HPDE6-E6E7 (cell line): ENCODE results near the gene PHACTR2.

ENCODE experiments used
- DNase-seq: peaks from one replicate; pipeline ENCODE4 v3.0.0; 2011; ENCODE audit warnings: missing footprints; ENCODE audit errors: extremely low spot score

The PHACTR2 gene

GRCh38 chr6:143741480-143741879, 63.7 kb downstream of the PHACTR2 start:
- DNase-seq, result no peak

GRCh38 chr6:143742070-143742954, 64.5 kb downstream of the PHACTR2 start:
- DNase-seq, result no peak

- DNase-seq, result no peak
Measured at GRCh38 chr6:143742955-143743255, 65.1 kb downstream of the PHACTR2 start.

GRCh38 chr6:143743301-143744166, 65.8 kb downstream of the PHACTR2 start:
- no peak for DNase-seq

GRCh38 chr6:143744551-143745165, 66.9 kb downstream of the PHACTR2 start:
- DNase-seq, result no peak

- DNase-seq, result no peak
Measured at GRCh38 chr6:143745166-143746133, 67.7 kb downstream of the PHACTR2 start.

- DNase-seq, result no peak
Measured at GRCh38 chr6:143746202-143747119, 68.7 kb downstream of the PHACTR2 start.

GRCh38 chr6:143747347-143747842, 69.6 kb downstream of the PHACTR2 start:
- DNase-seq, result no peak

- no peak for DNase-seq
Measured at GRCh38 chr6:143749891-143750290, 72.1 kb downstream of the PHACTR2 start.

GRCh38 chr6:143750877-143751276, 73.1 kb downstream of the PHACTR2 start:
- DNase-seq, result no peak

- DNase-seq, result no peak
Measured at GRCh38 chr6:143752459-143752858, 74.7 kb downstream of the PHACTR2 start.

GRCh38 chr6:143753678-143754077, 75.9 kb downstream of the PHACTR2 start:
- DNase-seq, result no peak

GRCh38 chr6:143754204-143754603, 76.4 kb downstream of the PHACTR2 start:
- no peak for DNase-seq

GRCh38 chr6:143755301-143755744, 77.6 kb downstream of the PHACTR2 start:
- no peak for DNase-seq

- no peak for DNase-seq
Measured at GRCh38 chr6:143757346-143757832, 79.6 kb downstream of the PHACTR2 start.

GRCh38 chr6:143758551-143758950, 80.8 kb downstream of the PHACTR2 start:
- no peak for DNase-seq

- DNase-seq, result no peak
Measured at GRCh38 chr6:143759666-143760065, 81.9 kb downstream of the PHACTR2 start.

GRCh38 chr6:143761074-143761473, 83.3 kb downstream of the PHACTR2 start:
- no peak for DNase-seq

GRCh38 chr6:143762126-143762525, 84.4 kb downstream of the PHACTR2 start:
- DNase-seq, result no peak
